ENCODE measurements around the gene NUMB. TPM values are rescaled to one million over a fixed set of nuclear protein-coding genes. Genes with fewer than 3 reads are reported as not detected.
"Not testable (repeated sequence)": the region's sequence is repeated elsewhere in the genome, so short reads cannot be mapped to it uniquely, and the experiment has no call there.

The NUMB gene
- total RNA-seq, 2 experiments from 2014 or later, result 27.9 to 31.5 TPM

GRCh38 chr14:73427516-73428264 lies 30.7 kb downstream of the NUMB start:
- ChIA-PET POLR2A (no interaction called here), CTCF (no interaction called here)
- Histone ChIP-seq H3K27me3 (ENCODE audit: control insufficient read depth in 1 of 2, insufficient read depth in 2 of 2, low read length in 2 of 2) (no peaks in the 10 kb centered on the region), H3K4me3 (ENCODE audit: low read length) (no peak overlapping the region), H3K36me3 (ENCODE audit: insufficient read depth, low read length) (peaks cover 2% of the 10 kb centered on the region), H3K9me3 (ENCODE audit: control insufficient read depth in 1 of 2, insufficient read depth in 1 of 2, low read length in 2 of 2) (no peaks in the 10 kb centered on the region), H3K27ac (ENCODE audit: low read depth in 1 of 2, low read length in 2 of 2) (no peak overlapping the region), H3K4me1 (ENCODE audit: insufficient read depth, low read length) (no peaks in the 10 kb centered on the region)
- no peak for TF ChIP-seq CTCF (IDR thresholded peaks at IDR 0.05)
- ATAC-seq (ENCODE audit: poor library complexity) (no peak), DNase-seq (no peak)
- peaks cover 12% of the 10 kb centered on the region for H3K36me3 Mint-ChIP-seq (ENCODE audit: low read depth)
- H3K9me3 Mint-ChIP-seq, result no peaks in the 10 kb centered on the region
- peaks cover 17% of the 10 kb centered on the region for H3K4me1 Mint-ChIP-seq (ENCODE audit: low read depth)
- intact Hi-C loops (cut with DNase I, micrococcal nuclease), result no loop called here
- H3K4me3 Mint-ChIP-seq, result no peak overlapping the region
- H3K27me3 Mint-ChIP-seq, result no peaks in the 10 kb centered on the region
- peak overlapping the region; percentile 37 for H3K27ac Mint-ChIP-seq

DNA sequence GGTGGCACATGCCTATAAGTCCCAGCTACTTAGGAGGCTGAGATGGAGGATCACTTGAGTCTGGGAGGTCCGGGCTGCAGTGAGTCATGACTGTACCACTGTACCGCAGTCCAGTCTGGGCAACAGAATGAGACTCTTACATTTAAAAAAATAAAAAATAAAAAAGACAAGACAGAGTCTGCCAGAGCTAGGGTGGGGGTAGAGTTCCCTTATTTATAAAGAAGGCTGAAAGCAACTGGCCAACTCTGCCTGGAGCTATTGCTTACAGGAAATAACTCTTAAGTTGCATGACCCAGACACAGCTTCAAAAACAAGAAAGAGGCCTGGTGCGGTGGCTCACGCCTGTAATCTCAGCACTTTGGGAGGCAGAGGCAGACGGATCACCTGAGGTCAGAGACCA lies 31.5 kb downstream of the NUMB start:
- ChIA-PET CTCF (no interaction called here), POLR2A (interaction anchor here (0.7 kb wide), 1 partner anchor 14 kb away, joined by 3 read pairs; no protein-coding TSS in a partner anchor)
- Mint-ChIP-seq H3K4me1 (ENCODE audit: low read depth) (peaks cover 23% of the 10 kb centered on the region), H3K9me3 (no peaks in the 10 kb centered on the region), H3K27me3 (no peaks in the 10 kb centered on the region), H3K4me3 (no peak overlapping the region), H3K36me3 (ENCODE audit: low read depth) (peaks cover 17% of the 10 kb centered on the region), H3K27ac (no peak overlapping the region)
- DNase-seq (no peak), ATAC-seq (ENCODE audit: poor library complexity) (no peak)
- TF ChIP-seq CTCF (IDR thresholded peaks at IDR 0.05), result no peak
- Histone ChIP-seq H3K27me3 (ENCODE audit: control insufficient read depth in 1 of 2, insufficient read depth in 2 of 2, low read length in 2 of 2) (no peaks in the 10 kb centered on the region), H3K4me3 (ENCODE audit: low read length) (no peak overlapping the region), H3K4me1 (ENCODE audit: insufficient read depth, low read length) (no peaks in the 10 kb centered on the region), H3K27ac (ENCODE audit: low read depth in 1 of 2, low read length in 2 of 2) (no peak overlapping the region), H3K36me3 (ENCODE audit: insufficient read depth, low read length) (peaks cover 2% of the 10 kb centered on the region), H3K9me3 (ENCODE audit: control insufficient read depth in 1 of 2, insufficient read depth in 1 of 2, low read length in 2 of 2) (no peaks in the 10 kb centered on the region)
- intact Hi-C loops (cut with DNase I, micrococcal nuclease), result no loop called here

DNA sequence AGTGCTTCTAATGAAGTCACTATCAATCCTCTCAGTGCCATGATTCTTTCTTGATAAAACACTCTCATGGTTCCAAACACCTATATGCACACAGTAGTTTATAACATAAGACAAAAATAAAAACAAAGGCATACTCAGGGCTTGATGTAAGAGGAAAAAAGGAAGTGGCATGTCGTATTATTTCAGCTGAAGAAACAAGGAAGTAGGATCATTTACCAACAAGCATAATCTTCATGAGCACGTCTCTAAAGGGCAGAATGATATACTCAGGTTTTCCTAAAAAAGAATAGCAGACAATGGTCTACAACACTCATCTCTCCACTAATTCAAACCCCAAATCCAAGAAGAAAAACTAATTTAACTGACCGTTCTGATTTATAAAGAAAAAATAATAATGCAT lies 33.9 kb downstream of the NUMB start:
- Mint-ChIP-seq H3K27me3 (no peaks in the 10 kb centered on the region), H3K36me3 (ENCODE audit: low read depth) (peaks cover 30% of the 10 kb centered on the region), H3K27ac (no peak overlapping the region), H3K9me3 (no peaks in the 10 kb centered on the region), H3K4me1 (ENCODE audit: low read depth) (peaks cover 23% of the 10 kb centered on the region), H3K4me3 (no peak overlapping the region)
- Histone ChIP-seq H3K4me3 (ENCODE audit: low read length) (no peak overlapping the region), H3K27me3 (ENCODE audit: control insufficient read depth in 1 of 2, insufficient read depth in 2 of 2, low read length in 2 of 2) (no peaks in the 10 kb centered on the region), H3K9me3 (ENCODE audit: control insufficient read depth in 1 of 2, insufficient read depth in 1 of 2, low read length in 2 of 2) (no peaks in the 10 kb centered on the region), H3K4me1 (ENCODE audit: insufficient read depth, low read length) (no peaks in the 10 kb centered on the region), H3K36me3 (ENCODE audit: insufficient read depth, low read length) (peaks cover 9% of the 10 kb centered on the region), H3K27ac (ENCODE audit: low read depth in 1 of 2, low read length in 2 of 2) (no peak overlapping the region)
- POLR2A ChIA-PET, result no interaction called here
- intact Hi-C loops (cut with DNase I, micrococcal nuclease), result no loop called here
- ATAC-seq (ENCODE audit: poor library complexity) (no peak), DNase-seq (peak in 1 of 14 experiments; percentile 7)
- CTCF ChIA-PET, result no interaction called here
- no peak for TF ChIP-seq CTCF (IDR thresholded peaks at IDR 0.05)

DNA sequence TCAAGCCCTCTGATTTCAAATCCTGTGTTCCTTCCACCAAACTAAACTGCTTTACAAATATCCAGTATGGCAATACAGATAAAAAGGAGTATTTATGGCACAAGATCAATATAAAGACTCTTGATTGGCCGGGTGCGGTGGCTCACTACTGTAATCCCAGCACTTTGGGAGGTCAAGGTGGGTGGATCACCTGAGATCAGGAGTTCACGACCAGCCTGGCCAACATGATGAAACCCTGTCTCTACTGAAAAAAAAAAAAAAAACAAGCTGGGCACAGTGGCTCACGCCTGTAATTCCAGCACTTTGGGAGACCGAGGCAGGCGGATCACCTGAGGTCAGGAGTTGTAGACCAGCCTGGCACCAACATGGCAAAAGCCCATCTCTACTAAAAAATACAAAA lies 35.3 kb downstream of the NUMB start:
- DNase-seq; POLR2A ChIA-PET; H3K9me3 ChIP-seq (ENCODE audit: control insufficient read depth in 1 of 2, insufficient read depth in 1 of 2, low read length in 2 of 2); H3K36me3 ChIP-seq (ENCODE audit: insufficient read depth, low read length); H3K27ac ChIP-seq (ENCODE audit: low read depth in 1 of 2, low read length in 2 of 2); CTCF ChIA-PET; H3K4me3 Mint-ChIP-seq; intact Hi-C loops (cut with DNase I, micrococcal nuclease); H3K4me3 ChIP-seq (ENCODE audit: low read length); H3K27ac Mint-ChIP-seq; H3K9me3 Mint-ChIP-seq; H3K27me3 Mint-ChIP-seq; H3K27me3 ChIP-seq (ENCODE audit: control insufficient read depth in 1 of 2, insufficient read depth in 2 of 2, low read length in 2 of 2); H3K4me1 ChIP-seq (ENCODE audit: insufficient read depth, low read length); ATAC-seq (ENCODE audit: poor library complexity): not testable (repeated sequence)
- Mint-ChIP-seq H3K4me1 (ENCODE audit: low read depth) (peaks cover 23% of the 10 kb centered on the region), H3K36me3 (ENCODE audit: low read depth) (peaks cover 30% of the 10 kb centered on the region)

Measured in CD4-positive, alpha-beta T cell (primary cell).